H9 (cell line): ENCODE data around the gene IL17A. TPM values are rescaled to one million over a fixed set of nuclear protein-coding genes. Genes with fewer than 3 reads are reported as not detected.

Source experiments
- DNase-seq: peaks from one replicate; pipeline ENCODE4 v3.0.0-alpha.2; 2017
- H2AFZ ChIP-seq: one replicate; pipeline ENCODE4 v1.6.1; 2013; ENCODE audit warnings: mild to moderate bottlenecking, low read length, control low read depth, moderate library complexity
- H2AK5ac ChIP-seq: 2 replicates; pipeline ENCODE4 v1.6.1; 2013; ENCODE audit warnings: low read length, control low read depth, mixed read lengths; ENCODE audit not compliant: insufficient read length
- H2BK120ac ChIP-seq: one replicate; pipeline ENCODE4 v1.6.1; 2013; ENCODE audit warnings: low read depth, mild to moderate bottlenecking, low read length, control low read depth, inconsistent platforms; ENCODE audit not compliant: poor library complexity, severe bottlenecking
- H2BK12ac ChIP-seq: 2 replicates; pipeline ENCODE4 v1.6.1; 2013; ENCODE audit warnings: low read length, control low read depth, mixed read lengths, low read depth; ENCODE audit not compliant: insufficient read length
- H2BK15ac ChIP-seq: 2 replicates; pipeline ENCODE4 v1.6.1; 2013; ENCODE audit warnings: low read depth, low read length, control low read depth
- H2BK20ac ChIP-seq: one replicate; pipeline ENCODE4 v1.6.1; 2013; ENCODE audit warnings: low read depth, mild to moderate bottlenecking, low read length, control low read depth, inconsistent platforms; ENCODE audit not compliant: poor library complexity, severe bottlenecking
- H2BK5ac ChIP-seq: 2 replicates; pipeline ENCODE4 v1.6.1; 2013; ENCODE audit warnings: low read length, control low read depth, mixed read lengths; ENCODE audit not compliant: insufficient read length
- H3K14ac ChIP-seq: 2 replicates; pipeline ENCODE4 v1.6.1; 2013; ENCODE audit warnings: low read length, control low read depth; ENCODE audit not compliant: insufficient read depth
- H3K18ac ChIP-seq: 2 replicates; pipeline ENCODE4 v1.6.1; 2013; ENCODE audit warnings: low read depth, mild to moderate bottlenecking, mixed read lengths, low read length, control low read depth; ENCODE audit not compliant: insufficient read length
- H3K23ac ChIP-seq: 2 replicates; pipeline ENCODE4 v1.6.1; 2013; ENCODE audit warnings: low read length, control low read depth, mixed read lengths, low read depth; ENCODE audit not compliant: insufficient read length
- H3K23me2 ChIP-seq: 2 replicates; pipeline ENCODE4 v1.6.1; 2013; ENCODE audit warnings: low read depth, mild to moderate bottlenecking, mixed read lengths, low read length, control low read depth; ENCODE audit not compliant: insufficient read length, poor library complexity, severe bottlenecking
- H3K27ac ChIP-seq: 2 replicates; pipeline ENCODE4 v1.5.1; 2013; ENCODE audit warnings: low read length, control low read depth, mixed read lengths, low read depth; ENCODE audit not compliant: insufficient read length
- H3K27me3 ChIP-seq: 2 replicates; pipeline ENCODE4 v1.6.1; 2013; ENCODE audit warnings: low read length, control low read depth, inconsistent platforms; ENCODE audit not compliant: insufficient read depth
- H3K4ac ChIP-seq: 2 replicates; pipeline ENCODE4 v1.6.1; 2013; ENCODE audit warnings: low read depth, mild to moderate bottlenecking, control low read depth, inconsistent platforms, low read length, moderate library complexity
- H3K4me1 ChIP-seq: 2 replicates; pipeline ENCODE4 v1.6.1; 2013; ENCODE audit warnings: low read length, control low read depth, inconsistent platforms; ENCODE audit not compliant: insufficient read depth
- H3K4me2 ChIP-seq: 2 replicates; pipeline ENCODE4 v1.6.1; 2013; ENCODE audit warnings: low read length, control low read depth, mixed read lengths; ENCODE audit not compliant: insufficient read length, insufficient read depth
- H3K56ac ChIP-seq: 2 replicates; pipeline ENCODE4 v1.6.1; 2013; ENCODE audit warnings: low read depth, mild to moderate bottlenecking, mixed read lengths, low read length, control low read depth; ENCODE audit not compliant: insufficient read length
- H3K79me1 ChIP-seq: 2 replicates; pipeline ENCODE4 v1.6.1; 2013; ENCODE audit warnings: low read depth, mild to moderate bottlenecking, moderate library complexity, low read length, control low read depth, inconsistent platforms; ENCODE audit not compliant: insufficient read depth, poor library complexity, severe bottlenecking
- H3K79me2 ChIP-seq: 2 replicates; pipeline ENCODE4 v1.6.1; 2013; ENCODE audit warnings: low read length, control low read depth, inconsistent platforms; ENCODE audit not compliant: insufficient read depth
- H3K9ac ChIP-seq: 2 replicates; pipeline ENCODE4 v1.6.1; 2013; ENCODE audit warnings: low read length, control low read depth, mixed read lengths; ENCODE audit not compliant: insufficient read length; ENCODE audit errors: extremely low read depth
- H3K9me3 ChIP-seq: one replicate; pipeline ENCODE4 v1.6.1; 2013; ENCODE audit warnings: low read depth, low read length, inconsistent platforms; ENCODE audit not compliant: control insufficient read depth
- H3T11ph ChIP-seq: one replicate; pipeline ENCODE4 v1.6.1; 2013; ENCODE audit warnings: mild to moderate bottlenecking, low read length, control low read depth, inconsistent platforms
- H4K20me1 ChIP-seq: one replicate; pipeline ENCODE4 v1.6.1; 2013; ENCODE audit not compliant: control insufficient read depth, insufficient read length, insufficient read depth
- H4K5ac ChIP-seq: 2 replicates; pipeline ENCODE4 v1.6.1; 2013; ENCODE audit warnings: low read depth, mild to moderate bottlenecking, mixed read lengths, low read length, control low read depth; ENCODE audit not compliant: insufficient read length
- H4K8ac ChIP-seq: replicated peaks from 2 replicates; pipeline ENCODE4 v1.6.1; 2013; ENCODE audit warnings: low read length, control low read depth, mixed read lengths, low read depth; ENCODE audit not compliant: insufficient read length
- H4K91ac ChIP-seq: 2 replicates; pipeline ENCODE4 v1.6.1; 2013; ENCODE audit warnings: low read depth, mild to moderate bottlenecking, moderate library complexity, mixed read lengths, low read length, control low read depth; ENCODE audit not compliant: insufficient read length
- H3K27ac Mint-ChIP-seq, 3 experiments: 2 replicates in 2 of 3; 3 replicates in 1 of 3; pipeline ENCODE4 v1.8.0; 2020 to 2021; ENCODE audit warnings: mixed read lengths in 3 of 3, mild to moderate bottlenecking in 1 of 3, moderate library complexity in 1 of 3
- H3K27me3 Mint-ChIP-seq: 2 replicates; pipeline ENCODE4 v1.8.0; 2021; ENCODE audit warnings: low read depth, mild to moderate bottlenecking, moderate library complexity, mixed read lengths
- H3K36me3 Mint-ChIP-seq, 3 experiments: 2 replicates in 2 of 3; 3 replicates in 1 of 3; pipeline ENCODE4 v1.8.0; 2020 to 2021; ENCODE audit warnings: low read depth in 3 of 3, mixed read lengths in 3 of 3; ENCODE audit not compliant: insufficient read depth in 1 of 3
- H3K4me1 Mint-ChIP-seq, 2 experiments: 2 replicates each; pipeline ENCODE4 v1.8.0; 2020; ENCODE audit warnings: mixed read lengths in 2 of 2
- H3K4me3 Mint-ChIP-seq, 2 experiments: 2 replicates in 1 of 2; 3 replicates in 1 of 2; pipeline ENCODE4 v1.8.0; 2020 to 2021; ENCODE audit warnings: mild to moderate bottlenecking in 2 of 2, mixed read lengths in 2 of 2, moderate library complexity in 1 of 2
- H3K9me3 Mint-ChIP-seq, 2 experiments: 2 replicates in 1 of 2; 3 replicates in 1 of 2; pipeline ENCODE4 v1.8.0; 2020; ENCODE audit warnings: mild to moderate bottlenecking in 2 of 2, mixed read lengths in 2 of 2, moderate library complexity in 1 of 2
- WGBS: extraction: QIAGEN DNeasy Blood & Tissue Kit; methylation state at CpG from one replicate; pipeline ENCODE4 v1.1.7; 2013; ENCODE audit warnings: missing lambda C conversion rate, low lambda C conversion rate, mixed read lengths; ENCODE audit not compliant: insufficient read length; ENCODE audit errors: extremely low coverage; 5-methylcytosine and 5-hydroxymethylcytosine counted together
- total RNA-seq: library from RNA; stranded (reverse); gene quantifications from 2 replicates; pipeline ENCODE4 v1.2.1, GENCODE V29; 2021
- TF ChIP-seq, protein P1 (sequence below): fragments of 200-600 bp; sonication (generic); conservative IDR thresholded peaks from 3 replicates; pipeline ENCODE4 v1.8.0; 2021; ENCODE audit warnings: antibody characterized with exemption, mild to moderate bottlenecking

The IL17A gene
- total RNA-seq, 1 experiment from 2014 or later: not detected

- H2BK15ac ChIP-seq: no peak overlapping the region
- peaks cover 0 to 19% of the 10 kb centered on the region in 2 experiments; a peak in 2 of 4 replicates for H3K4me1 Mint-ChIP-seq
- H3K9me3 ChIP-seq: no peaks in the 10 kb centered on the region
- H3K14ac ChIP-seq: no peak overlapping the region
- H3K79me1 ChIP-seq: no peaks in the 10 kb centered on the region
- TF ChIP-seq, protein P1, sequence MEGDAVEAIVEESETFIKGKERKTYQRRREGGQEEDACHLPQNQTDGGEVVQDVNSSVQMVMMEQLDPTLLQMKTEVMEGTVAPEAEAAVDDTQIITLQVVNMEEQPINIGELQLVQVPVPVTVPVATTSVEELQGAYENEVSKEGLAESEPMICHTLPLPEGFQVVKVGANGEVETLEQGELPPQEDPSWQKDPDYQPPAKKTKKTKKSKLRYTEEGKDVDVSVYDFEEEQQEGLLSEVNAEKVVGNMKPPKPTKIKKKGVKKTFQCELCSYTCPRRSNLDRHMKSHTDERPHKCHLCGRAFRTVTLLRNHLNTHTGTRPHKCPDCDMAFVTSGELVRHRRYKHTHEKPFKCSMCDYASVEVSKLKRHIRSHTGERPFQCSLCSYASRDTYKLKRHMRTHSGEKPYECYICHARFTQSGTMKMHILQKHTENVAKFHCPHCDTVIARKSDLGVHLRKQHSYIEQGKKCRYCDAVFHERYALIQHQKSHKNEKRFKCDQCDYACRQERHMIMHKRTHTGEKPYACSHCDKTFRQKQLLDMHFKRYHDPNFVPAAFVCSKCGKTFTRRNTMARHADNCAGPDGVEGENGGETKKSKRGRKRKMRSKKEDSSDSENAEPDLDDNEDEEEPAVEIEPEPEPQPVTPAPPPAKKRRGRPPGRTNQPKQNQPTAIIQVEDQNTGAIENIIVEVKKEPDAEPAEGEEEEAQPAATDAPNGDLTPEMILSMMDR: no peak
- H3K27me3 ChIP-seq: no peaks in the 10 kb centered on the region
- H3K18ac ChIP-seq: no peak overlapping the region
- no peak overlapping the region for H4K8ac ChIP-seq
- H2AK5ac ChIP-seq: no peak overlapping the region
- H3K4ac ChIP-seq: no peak overlapping the region
- H3K36me3 Mint-ChIP-seq: no peaks in the 10 kb centered on the region
- no peak overlapping the region for H2BK5ac ChIP-seq
- no peak overlapping the region for H3K4me2 ChIP-seq
- H3K79me2 ChIP-seq: no peaks in the 10 kb centered on the region
- no peak overlapping the region for H3K23ac ChIP-seq
- no peak overlapping the region for H4K5ac ChIP-seq
- H4K91ac ChIP-seq: no peak overlapping the region
- H4K20me1 ChIP-seq: no peaks in the 10 kb centered on the region
- no peak overlapping the region for H2BK20ac ChIP-seq
- no peaks in the 10 kb centered on the region for H3K27me3 Mint-ChIP-seq
- H3K4me1 ChIP-seq: no peaks in the 10 kb centered on the region
- H3K9me3 Mint-ChIP-seq: no peaks in the 10 kb centered on the region
- H2AFZ ChIP-seq: no peak overlapping the region
- no peak overlapping the region for H2BK12ac ChIP-seq
- no peak overlapping the region for H2BK120ac ChIP-seq
- H3T11ph ChIP-seq: no peak overlapping the region
- no peaks in the 10 kb centered on the region for H3K23me2 ChIP-seq
- H3K27ac Mint-ChIP-seq: no peak overlapping the region; a peak in 1 of 7 replicates
- no peak for DNase-seq
- no CpG with 5 or more reads among the region's 8 CpGs for WGBS
- H3K27ac ChIP-seq: no peak overlapping the region
- no peak overlapping the region for H3K4me3 Mint-ChIP-seq
- no peak overlapping the region for H3K9ac ChIP-seq
- no peak overlapping the region for H3K56ac ChIP-seq
Observed at GRCh38 chr6:52231406-52232127, 45.4 kb downstream of the IL17A start.
